ENCODE measurements around the gene HNRNPK.

Gene HNRNPK

DNA sequence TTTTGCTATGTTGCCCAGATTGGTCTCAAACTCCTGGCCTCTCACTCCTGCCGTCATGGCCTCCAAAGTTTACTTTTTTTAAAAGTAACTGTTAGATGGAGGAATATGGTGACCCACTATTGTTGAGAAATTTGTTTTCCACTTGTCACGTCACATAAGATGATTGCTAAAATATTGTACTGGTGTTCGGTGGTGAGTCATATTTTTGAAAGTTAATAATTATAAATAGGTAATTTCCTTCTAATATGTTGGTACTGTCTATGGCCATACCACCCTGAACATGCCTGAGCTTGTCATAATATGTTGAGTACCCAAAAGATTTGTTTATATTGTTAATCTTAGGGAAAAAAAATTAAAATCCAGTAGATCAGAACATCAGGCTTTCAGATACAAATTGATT is 23.2 kb upstream of the HNRNPK start:
- no peak overlapping the region for H3K4me2 ChIP-seq (ENCODE audit: low read length, poor library complexity, severe bottlenecking)
- no peak overlapping the region for H2BK15ac ChIP-seq (ENCODE audit: low read depth, poor library complexity, severe bottlenecking)
- H2BK120ac ChIP-seq (ENCODE audit: low read depth, low read length) = no peak overlapping the region
- H2BK12ac ChIP-seq (ENCODE audit: low read length in 2 of 2) = no peak overlapping the region
- no peaks in the 10 kb centered on the region for H3K79me1 ChIP-seq (replicated peaks; ENCODE audit: low read length, poor library complexity, severe bottlenecking)
- H4K91ac ChIP-seq (ENCODE audit: low read length) = no peak overlapping the region
- no peak overlapping the region for H3K14ac ChIP-seq (ENCODE audit: low read length in 2 of 2)
- H3K23ac ChIP-seq (ENCODE audit: low read length in 2 of 2) = no peak overlapping the region
- no peak overlapping the region for H3K4ac ChIP-seq (ENCODE audit: low read depth in 1 of 2, low read length in 2 of 2)
- peaks cover 5% of the 10 kb centered on the region for H3K9me3 ChIP-seq (ENCODE audit: control insufficient read depth, low read length)
- DNase-seq = no peak
- H3K18ac ChIP-seq (ENCODE audit: low read depth in 1 of 2, low read length in 2 of 2) = no peak overlapping the region
- no peak overlapping the region for H3K27ac ChIP-seq (ENCODE audit: low read length, poor library complexity, severe bottlenecking)
- H3K27me3 ChIP-seq (ENCODE audit: control insufficient read depth in 1 of 2, insufficient read depth in 1 of 2, low read length in 2 of 2) = no peaks in the 10 kb centered on the region
- WGBS = 100% methylated on average over 2 of the region's 3 CpGs
- no peak overlapping the region for H2AK5ac ChIP-seq (ENCODE audit: low read length, severe bottlenecking)
- H3K4me1 ChIP-seq (ENCODE audit: control insufficient read depth, insufficient read depth, low read depth, low read length) = no peaks in the 10 kb centered on the region
- H3K4me3 ChIP-seq (ENCODE audit: insufficient read depth in 1 of 2, low read depth in 1 of 2, low read length in 2 of 2) = no peak overlapping the region
- H3K9ac ChIP-seq (ENCODE audit: low read length) = no peak overlapping the region
- H2AFZ ChIP-seq (ENCODE audit: low read depth, low read length) = no peak overlapping the region
- H3K36me3 ChIP-seq (ENCODE audit: control insufficient read depth in 1 of 2, insufficient read depth in 2 of 2, low read depth in 1 of 2, low read length in 2 of 2) = peaks cover 0 to 14% of the 10 kb centered on the region in 2 experiments
- no peak overlapping the region for H4K8ac ChIP-seq (ENCODE audit: low read length)
- H2BK5ac ChIP-seq (ENCODE audit: low read depth, low read length, poor library complexity, severe bottlenecking) = no peak overlapping the region

DNA sequence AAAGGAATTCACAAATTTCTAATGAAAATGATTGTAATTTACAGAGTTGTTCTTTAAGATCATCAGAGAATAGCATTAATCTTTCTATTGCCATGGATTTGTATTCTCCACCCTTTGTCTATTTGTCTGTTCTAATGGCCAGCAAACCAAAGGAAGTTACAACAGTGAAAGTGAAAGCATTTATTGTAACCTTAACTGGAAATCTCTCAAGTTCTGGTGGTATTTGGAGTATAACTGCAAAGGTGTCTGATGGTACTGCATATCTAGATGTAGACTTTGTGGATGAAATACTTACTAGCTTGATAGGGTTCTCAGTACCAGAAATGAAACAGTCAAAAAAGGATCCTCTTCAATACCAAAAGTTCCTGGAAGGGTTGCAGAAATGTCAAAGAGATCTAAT is 22.3 kb upstream of the HNRNPK start:
- H3K4me3 ChIP-seq (ENCODE audit: insufficient read depth in 1 of 2, low read depth in 1 of 2, low read length in 2 of 2) = peak overlapping the region in 1 of 2 experiments; percentile 31
- no peak overlapping the region for H3K27ac ChIP-seq (ENCODE audit: low read length, poor library complexity, severe bottlenecking)
- no peaks in the 10 kb centered on the region for H3K79me1 ChIP-seq (replicated peaks; ENCODE audit: low read length, poor library complexity, severe bottlenecking)
- H3K23ac ChIP-seq (ENCODE audit: low read length in 2 of 2) = no peak overlapping the region
- no peak overlapping the region for H3K14ac ChIP-seq (ENCODE audit: low read length in 2 of 2)
- no peak overlapping the region for H3K4me2 ChIP-seq (ENCODE audit: low read length, poor library complexity, severe bottlenecking)
- H3K4ac ChIP-seq (ENCODE audit: low read depth in 1 of 2, low read length in 2 of 2) = no peak overlapping the region
- H4K91ac ChIP-seq (ENCODE audit: low read length) = no peak overlapping the region
- H3K9me3 ChIP-seq (ENCODE audit: control insufficient read depth, low read length) = no peaks in the 10 kb centered on the region
- H3K4me1 ChIP-seq (ENCODE audit: control insufficient read depth, insufficient read depth, low read depth, low read length) = no peaks in the 10 kb centered on the region
- no peak overlapping the region for H2BK15ac ChIP-seq (ENCODE audit: low read depth, poor library complexity, severe bottlenecking)
- no peak overlapping the region for H2BK120ac ChIP-seq (ENCODE audit: low read depth, low read length)
- no peaks in the 10 kb centered on the region for H3K27me3 ChIP-seq (ENCODE audit: control insufficient read depth in 1 of 2, insufficient read depth in 1 of 2, low read length in 2 of 2)
- H3K36me3 ChIP-seq (ENCODE audit: control insufficient read depth in 1 of 2, insufficient read depth in 2 of 2, low read depth in 1 of 2, low read length in 2 of 2) = peaks cover 0 to 14% of the 10 kb centered on the region in 2 experiments
- H3K9ac ChIP-seq (ENCODE audit: low read length) = peak overlapping the region; percentile 15
- no peak overlapping the region for H2BK12ac ChIP-seq (ENCODE audit: low read length in 2 of 2)
- H3K18ac ChIP-seq (ENCODE audit: low read depth in 1 of 2, low read length in 2 of 2) = no peak overlapping the region
- DNase-seq = peak; percentile 50
- H2AFZ ChIP-seq (ENCODE audit: low read depth, low read length) = no peak overlapping the region
- no peak overlapping the region for H2AK5ac ChIP-seq (ENCODE audit: low read length, severe bottlenecking)
- H4K8ac ChIP-seq (ENCODE audit: low read length) = no peak overlapping the region
- H2BK5ac ChIP-seq (ENCODE audit: low read depth, low read length, poor library complexity, severe bottlenecking) = no peak overlapping the region

DNA sequence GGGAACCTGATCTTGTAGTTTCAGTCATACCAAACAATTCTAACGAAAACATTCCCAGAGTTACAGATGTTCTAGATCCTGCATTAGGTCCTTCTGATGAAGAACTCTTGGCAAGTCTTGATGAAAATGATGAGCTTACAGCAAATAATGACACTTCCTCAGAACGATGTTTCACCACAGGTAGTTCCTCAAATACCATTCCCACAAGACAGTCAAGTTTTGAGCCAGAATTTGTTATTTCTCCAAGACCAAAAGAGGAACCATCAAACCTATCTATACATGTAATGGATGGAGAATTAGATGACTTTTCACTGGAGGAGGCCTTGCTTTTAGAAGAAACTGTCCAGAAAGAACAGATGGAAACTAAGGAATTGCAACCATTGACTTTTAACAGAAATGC is 21.6 kb upstream of the HNRNPK start:
- Histone ChIP-seq H2BK12ac (ENCODE audit: low read length in 2 of 2) (no peak overlapping the region), H3K79me1 (replicated peaks; ENCODE audit: low read length, poor library complexity, severe bottlenecking) (no peaks in the 10 kb centered on the region), H3K4ac (ENCODE audit: low read depth in 1 of 2, low read length in 2 of 2) (no peak overlapping the region), H3K9me3 (ENCODE audit: control insufficient read depth, low read length) (no peaks in the 10 kb centered on the region), H3K27ac (ENCODE audit: low read length, poor library complexity, severe bottlenecking) (no peak overlapping the region), H2AK5ac (ENCODE audit: low read length, severe bottlenecking) (no peak overlapping the region), H3K23ac (ENCODE audit: low read length in 2 of 2) (no peak overlapping the region), H3K4me2 (ENCODE audit: low read length, poor library complexity, severe bottlenecking) (no peak overlapping the region), H3K27me3 (ENCODE audit: control insufficient read depth in 1 of 2, insufficient read depth in 1 of 2, low read length in 2 of 2) (no peaks in the 10 kb centered on the region), H2AFZ (ENCODE audit: low read depth, low read length) (no peak overlapping the region), H4K8ac (ENCODE audit: low read length) (no peak overlapping the region), H3K36me3 (ENCODE audit: control insufficient read depth in 1 of 2, insufficient read depth in 2 of 2, low read depth in 1 of 2, low read length in 2 of 2) (peaks cover 0 to 14% of the 10 kb centered on the region in 2 experiments), H3K4me1 (ENCODE audit: control insufficient read depth, insufficient read depth, low read depth, low read length) (no peaks in the 10 kb centered on the region), H4K91ac (ENCODE audit: low read length) (no peak overlapping the region), H3K18ac (ENCODE audit: low read depth in 1 of 2, low read length in 2 of 2) (no peak overlapping the region), H3K9ac (ENCODE audit: low read length) (no peak overlapping the region), H2BK15ac (ENCODE audit: low read depth, poor library complexity, severe bottlenecking) (no peak overlapping the region), H2BK120ac (ENCODE audit: low read depth, low read length) (no peak overlapping the region), H3K14ac (ENCODE audit: low read length in 2 of 2) (no peak overlapping the region), H3K4me3 (ENCODE audit: insufficient read depth in 1 of 2, low read depth in 1 of 2, low read length in 2 of 2) (no peak overlapping the region), H2BK5ac (ENCODE audit: low read depth, low read length, poor library complexity, severe bottlenecking) (no peak overlapping the region)
- no peak for DNase-seq
- WGBS = 100% methylated on average over 2 of the region's 2 CpGs

DNA sequence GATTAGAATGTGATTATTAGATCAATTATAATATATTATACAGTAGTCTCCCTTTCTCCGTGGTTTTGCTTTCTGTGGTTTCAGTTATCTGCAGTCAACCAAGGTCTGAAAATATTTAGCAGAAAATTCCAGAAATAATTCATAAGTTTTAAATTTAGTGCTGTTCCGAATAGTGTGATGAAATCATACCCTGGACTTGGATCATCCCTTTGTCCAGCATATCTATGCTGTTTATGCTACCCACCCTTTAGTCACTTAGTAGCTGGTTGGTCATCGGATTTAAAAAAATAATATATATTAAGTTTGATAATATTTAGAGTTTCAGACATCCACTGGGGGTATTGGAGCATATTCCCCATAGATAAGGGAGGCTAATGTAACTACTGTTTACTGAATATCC is 20.2 kb upstream of the HNRNPK start:
- H2BK12ac ChIP-seq (ENCODE audit: low read length in 2 of 2) = no peak overlapping the region
- no peaks in the 10 kb centered on the region for H3K4me1 ChIP-seq (ENCODE audit: control insufficient read depth, insufficient read depth, low read depth, low read length)
- no peak overlapping the region for H3K18ac ChIP-seq (ENCODE audit: low read depth in 1 of 2, low read length in 2 of 2)
- H4K8ac ChIP-seq (ENCODE audit: low read length) = no peak overlapping the region
- no peaks in the 10 kb centered on the region for H3K27me3 ChIP-seq (ENCODE audit: control insufficient read depth in 1 of 2, insufficient read depth in 1 of 2, low read length in 2 of 2)
- H3K79me1 ChIP-seq (replicated peaks; ENCODE audit: low read length, poor library complexity, severe bottlenecking) = peaks cover 4% of the 10 kb centered on the region
- peaks cover 0 to 14% of the 10 kb centered on the region in 2 experiments for H3K36me3 ChIP-seq (ENCODE audit: control insufficient read depth in 1 of 2, insufficient read depth in 2 of 2, low read depth in 1 of 2, low read length in 2 of 2)
- no peak overlapping the region for H3K14ac ChIP-seq (ENCODE audit: low read length in 2 of 2)
- H3K27ac ChIP-seq (ENCODE audit: low read length, poor library complexity, severe bottlenecking) = no peak overlapping the region
- H3K23ac ChIP-seq (ENCODE audit: low read length in 2 of 2) = no peak overlapping the region
- no peak overlapping the region for H2BK5ac ChIP-seq (ENCODE audit: low read depth, low read length, poor library complexity, severe bottlenecking)
- no peak overlapping the region for H2AFZ ChIP-seq (ENCODE audit: low read depth, low read length)
- H2BK15ac ChIP-seq (ENCODE audit: low read depth, poor library complexity, severe bottlenecking) = no peak overlapping the region
- no peak overlapping the region for H2AK5ac ChIP-seq (ENCODE audit: low read length, severe bottlenecking)
- no peaks in the 10 kb centered on the region for H3K9me3 ChIP-seq (ENCODE audit: control insufficient read depth, low read length)
- no peak overlapping the region for H3K4ac ChIP-seq (ENCODE audit: low read depth in 1 of 2, low read length in 2 of 2)
- WGBS = 100% methylated on average over 1 of the region's 3 CpGs
- no peak overlapping the region for H2BK120ac ChIP-seq (ENCODE audit: low read depth, low read length)
- H3K4me3 ChIP-seq (ENCODE audit: insufficient read depth in 1 of 2, low read depth in 1 of 2, low read length in 2 of 2) = no peak overlapping the region
- H3K9ac ChIP-seq (ENCODE audit: low read length) = peak overlapping the region; percentile 59
- no peak for DNase-seq
- H3K4me2 ChIP-seq (ENCODE audit: low read length, poor library complexity, severe bottlenecking) = no peak overlapping the region
- no peak overlapping the region for H4K91ac ChIP-seq (ENCODE audit: low read length)
